ENCODE data around the gene PPOX.

GRCh38 chr1:161176468-161177111 lies 10.4 kb downstream of the PPOX start:
- no peak for TF ChIP-seq MXI1 (IDR thresholded peaks at IDR 0.05; ENCODE audit: low read depth, low read length)
- TF ChIP-seq TCF12 (IDR thresholded peaks at IDR 0.05), result no peak
- TF ChIP-seq EP300 (IDR thresholded peaks at IDR 0.05; ENCODE audit: borderline replicate concordance in 1 of 2, low read depth in 1 of 2, low read length in 1 of 2), result no peak
- no peak for TF ChIP-seq GABPA (IDR thresholded peaks at IDR 0.05; ENCODE audit: low read depth)
